OCI-LY1 (cell line): Measurements from ENCODE around the gene MFF.

Experiments
- H2AFZ ChIP-seq: fragments of 200-600 bp; sonication (generic), shearing (Covaris generic); 2 replicates; pipeline ENCODE4 v1.6.0; 2014; ENCODE audit warnings: antibody characterized with exemption, mild to moderate bottlenecking, low read length
- H3F3A ChIP-seq: fragments of 200-600 bp; sonication (generic), shearing (Covaris generic); 2 replicates; pipeline ENCODE4 v1.6.0; 2014; ENCODE audit warnings: mild to moderate bottlenecking, antibody characterized with exemption, low read length, moderate library complexity; ENCODE audit not compliant: insufficient read depth
- H3K27ac ChIP-seq: fragments of 200-600 bp; sonication (generic); 2 replicates; pipeline ENCODE4 v1.5.1; 2014; ENCODE audit warnings: low read length, mixed run types, mild to moderate bottlenecking, low read depth; ENCODE audit not compliant: poor library complexity, severe bottlenecking
- H3K27me3 ChIP-seq: fragments of 200-600 bp; sonication (generic); 2 replicates; pipeline ENCODE4 v1.6.0; 2014; ENCODE audit warnings: antibody characterized with exemption, mild to moderate bottlenecking, low read length, moderate library complexity; ENCODE audit not compliant: insufficient read depth
- H3K36me3 ChIP-seq: fragments of 200-600 bp; sonication (generic); 2 replicates; pipeline ENCODE4 v1.6.1; 2014; ENCODE audit warnings: mild to moderate bottlenecking, antibody characterized with exemption, low read length, moderate library complexity, mixed read lengths; ENCODE audit not compliant: insufficient read depth
- H3K4me1 ChIP-seq: fragments of 200-600 bp; sonication (generic); 2 replicates; pipeline ENCODE4 v1.5.1; 2014; ENCODE audit warnings: mild to moderate bottlenecking, low read length, moderate library complexity; ENCODE audit not compliant: insufficient read depth, severe bottlenecking
- H3K4me2 ChIP-seq: fragments of 200-600 bp; sonication (generic), shearing (Covaris generic); 2 replicates; pipeline ENCODE4 v1.6.1; 2014; ENCODE audit warnings: low read length
- H3K4me3 ChIP-seq: fragments of 200-600 bp; sonication (generic); 2 replicates; pipeline ENCODE4 v1.5.1; 2014; ENCODE audit warnings: low read length, low read depth, mild to moderate bottlenecking, mixed read lengths; ENCODE audit not compliant: poor library complexity, severe bottlenecking
- H3K79me2 ChIP-seq: fragments of 200-600 bp; shearing (Covaris generic); 2 replicates; pipeline ENCODE4 v1.6.1; 2016; ENCODE audit warnings: mixed run types, low read length, mixed read lengths; ENCODE audit not compliant: insufficient read depth
- H3K9ac ChIP-seq: fragments of 200-600 bp; sonication (generic), shearing (Covaris generic); 2 replicates; pipeline ENCODE4 v1.6.1; 2014; ENCODE audit warnings: mild to moderate bottlenecking, low read length, mixed read lengths
- H3K9me2 ChIP-seq: fragments of 200-600 bp; sonication (generic), shearing (Covaris generic); 2 replicates; pipeline ENCODE4 v1.6.1; 2014; ENCODE audit warnings: low read depth, mild to moderate bottlenecking, low read length, mixed read lengths
- H3K9me3 ChIP-seq: fragments of 200-600 bp; shearing (Covaris generic); 2 replicates; pipeline ENCODE4 v1.6.1; 2014; ENCODE audit warnings: low read length, mixed read lengths
- H4K20me1 ChIP-seq: fragments of 200-600 bp; sonication (generic), shearing (Covaris generic); 2 replicates; pipeline ENCODE4 v1.6.0; 2016; ENCODE audit warnings: mild to moderate bottlenecking, low read length; ENCODE audit not compliant: insufficient read depth
- CTCF ChIP-seq: fragments of 200-600 bp; sonication (generic), shearing (Covaris generic); IDR thresholded peaks from 2 replicates; pipeline ENCODE4 v1.5.1; 2017; ENCODE audit warnings: mild to moderate bottlenecking, antibody characterized with exemption, low read length, moderate library complexity, mixed read lengths
- EZH2 ChIP-seq: fragments of 200-600 bp; sonication (generic), shearing (Covaris generic); IDR thresholded peaks from 2 replicates; pipeline ENCODE4 v1.8.0; 2017; ENCODE audit warnings: borderline replicate concordance, mixed run types, mild to moderate bottlenecking, antibody characterized with exemption, low read length, moderate library complexity, mixed read lengths

The MFF gene

DNA sequence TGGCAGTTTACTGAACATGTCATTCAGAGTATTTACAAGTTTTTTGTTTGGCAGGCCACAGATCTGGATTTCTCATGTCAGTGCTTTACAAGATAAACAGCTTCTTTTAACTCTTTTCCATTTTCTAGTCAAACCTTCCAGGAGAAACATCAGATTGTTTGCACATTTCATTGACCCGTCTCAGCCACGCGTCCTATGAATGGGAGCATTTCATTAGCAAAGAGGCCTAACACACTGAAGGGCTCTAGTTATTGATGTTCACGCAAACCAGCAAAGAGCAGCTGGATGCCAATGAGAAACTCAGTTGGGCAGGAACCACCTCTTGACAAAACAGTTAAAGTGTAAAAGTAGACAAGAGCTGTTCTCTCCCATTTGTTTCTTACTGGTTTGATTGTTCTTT lies 29.2 kb upstream of the MFF start:
- Histone ChIP-seq H3K9ac (no peak overlapping the region), H3K27ac (no peak overlapping the region), H3K36me3 (peaks cover 61% of the 10 kb centered on the region; the same call in 1 of the 2 replicates), H2AFZ (no peak overlapping the region), H3K9me3 (no peaks in the 10 kb centered on the region), H3K9me2 (no peaks in the 10 kb centered on the region), H3K27me3 (no peaks in the 10 kb centered on the region), H3K79me2 (no peaks in the 10 kb centered on the region), H3K4me3 (no peak overlapping the region), H3K4me2 (no peak overlapping the region), H3F3A (no peaks in the 10 kb centered on the region), H4K20me1 (no peaks in the 10 kb centered on the region), H3K4me1 (no peaks in the 10 kb centered on the region)
- TF ChIP-seq EZH2 (no peak), CTCF (no peak)

DNA sequence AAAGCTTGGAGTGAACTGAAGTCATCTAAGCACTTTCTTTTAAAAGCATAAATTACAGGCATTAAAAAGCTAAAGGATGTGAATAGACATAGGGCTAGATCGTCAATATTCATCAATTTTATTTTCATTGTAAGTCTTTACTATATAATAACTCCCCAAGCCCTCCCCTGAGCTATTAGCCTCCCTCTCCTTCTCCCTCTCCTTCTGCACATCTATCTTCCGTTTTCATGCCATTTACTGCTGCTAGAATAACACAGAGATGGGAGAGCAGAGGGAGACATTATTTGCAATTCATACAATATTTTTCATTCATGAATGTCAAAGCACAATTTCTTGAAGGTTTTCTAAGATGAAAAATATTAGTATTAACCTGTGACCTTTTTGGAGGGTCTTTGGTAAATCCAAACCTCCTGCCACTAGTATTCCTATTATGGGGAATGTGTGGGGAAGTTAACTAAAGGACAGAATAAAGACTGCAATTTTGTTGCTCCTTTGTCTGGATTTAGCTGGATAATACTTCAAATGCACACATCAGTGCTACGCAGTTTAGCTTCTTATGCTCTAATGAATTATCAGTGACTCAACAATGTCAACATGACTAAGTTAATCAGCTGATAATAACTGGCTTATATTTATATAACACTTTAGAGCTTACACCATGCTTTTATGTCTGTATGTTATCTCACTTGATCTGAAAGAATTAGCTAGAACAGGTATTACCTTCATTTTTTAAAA lies 28.2 kb upstream of the MFF start:
- no peaks in the 10 kb centered on the region for H3K79me2 ChIP-seq
- TF ChIP-seq EZH2 (no peak), CTCF (no peak)
- no peak overlapping the region for H2AFZ ChIP-seq
- no peaks in the 10 kb centered on the region for H4K20me1 ChIP-seq
- no peaks in the 10 kb centered on the region for H3K4me1 ChIP-seq
- H3K27ac ChIP-seq, result no peak overlapping the region
- no peak overlapping the region for H3K9ac ChIP-seq
- no peaks in the 10 kb centered on the region for H3K27me3 ChIP-seq
- no peaks in the 10 kb centered on the region for H3F3A ChIP-seq
- no peak overlapping the region for H3K4me2 ChIP-seq
- H3K9me3 ChIP-seq, result no peaks in the 10 kb centered on the region
- H3K9me2 ChIP-seq, result no peaks in the 10 kb centered on the region
- H3K4me3 ChIP-seq, result no peak overlapping the region
- peaks cover 67% of the 10 kb centered on the region; the same call in 1 of the 2 replicates for H3K36me3 ChIP-seq

DNA sequence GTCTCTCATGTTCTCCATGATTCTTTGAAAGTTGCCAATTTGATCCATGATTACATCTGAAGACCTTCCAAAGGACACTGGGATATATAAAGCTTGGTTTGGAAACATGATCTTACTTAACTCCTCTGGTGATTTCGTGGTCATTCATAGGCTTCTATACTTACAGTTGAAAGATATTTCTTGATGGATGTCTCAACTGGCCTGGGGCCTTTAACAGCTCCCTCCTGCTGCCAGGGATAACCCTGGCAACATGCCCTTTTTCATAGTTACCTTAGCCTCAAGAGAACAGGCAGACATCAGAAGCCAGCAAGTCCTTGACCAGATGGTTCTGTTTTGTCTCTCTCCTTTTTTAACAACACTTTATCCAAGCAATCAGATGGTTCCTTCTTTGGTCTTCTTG lies 23.5 kb upstream of the MFF start:
- Histone ChIP-seq H3K9me3 (no peaks in the 10 kb centered on the region), H3K9ac (no peak overlapping the region), H3K27me3 (no peaks in the 10 kb centered on the region), H3K27ac (no peak overlapping the region), H3K4me1 (no peaks in the 10 kb centered on the region), H2AFZ (no peak overlapping the region), H4K20me1 (no peaks in the 10 kb centered on the region), H3K9me2 (no peaks in the 10 kb centered on the region), H3K36me3 (peaks cover 53% of the 10 kb centered on the region; the same call in 1 of the 2 replicates), H3K79me2 (no peaks in the 10 kb centered on the region), H3K4me3 (no peak overlapping the region), H3F3A (no peaks in the 10 kb centered on the region), H3K4me2 (no peak overlapping the region)
- TF ChIP-seq EZH2, result no peak
- no peak for TF ChIP-seq CTCF
